Panc1 (cell line): ENCODE data around the gene C22orf42. TPM values are rescaled to one million over a fixed set of nuclear protein-coding genes. Genes with fewer than 3 reads are reported as not detected.

Source experiments
- ATAC-seq: fragments of 200-7000 bp; cut with Tn5 transposase; 2 replicates; pipeline ENCODE4 v1.9.1; 2020; ENCODE audit warnings: mild to moderate bottlenecking, moderate library complexity
- BruUV-seq: library from RNA; stranded (reverse); fragments of 400-500 nt; replicated peaks from 2 replicates; lab custom pipeline; 2021; lab: Mats Ljungman, UMichigan
- CTCF ChIA-PET: fragments of 300-600 bp; sonication (Branson Sonifier 250); formaldehyde crosslinking; loops from one replicate; lab custom pipeline; 2022; ENCODE audit warnings: antibody characterized with exemption; lab: Charles Lee
- POLR2A ChIA-PET: fragments of 300-600 bp; sonication (Branson Sonifier 250); formaldehyde crosslinking; loops from one replicate; lab custom pipeline; 2022; ENCODE audit warnings: antibody characterized with exemption; lab: Charles Lee
- DNase-seq: peaks from one replicate; pipeline ENCODE4 v3.0.0-alpha.2; 2010; ENCODE audit warnings: low read depth, low spot score
- H3K27ac ChIP-seq: 2 replicates; pipeline ENCODE4 v1.5.1; 2011; ENCODE audit warnings: mild to moderate bottlenecking, low read length, inconsistent platforms
- H3K27me3 ChIP-seq: fragments of 200-500 bp; sonication (Bioruptor generic); 2 replicates; pipeline ENCODE4 v1.6.0; 2014; ENCODE audit warnings: low read length, inconsistent platforms; ENCODE audit not compliant: control insufficient read depth, insufficient read depth
- H3K36me3 ChIP-seq: fragments of 200-500 bp; sonication (Bioruptor generic); 2 replicates; pipeline ENCODE4 v1.5.1; 2014; ENCODE audit warnings: inconsistent platforms, mild to moderate bottlenecking, low read length, moderate library complexity; ENCODE audit not compliant: control insufficient read depth, insufficient read depth
- H3K4me1 ChIP-seq: 2 replicates; pipeline ENCODE4 v1.5.1; 2011; ENCODE audit warnings: inconsistent platforms, mild to moderate bottlenecking, low read length, moderate library complexity; ENCODE audit not compliant: control insufficient read depth, insufficient read depth
- H3K4me3 ChIP-seq, 2 experiments: 2 replicates each; pipeline ENCODE4 v1.5.1; 2011 to 2012; ENCODE audit warnings: low read depth in 2 of 2, low read length in 2 of 2, mild to moderate bottlenecking in 2 of 2, inconsistent platforms in 1 of 2, moderate library complexity in 1 of 2
- H3K9me3 ChIP-seq: fragments of 200-500 bp; sonication (Bioruptor generic); 2 replicates; pipeline ENCODE4 v1.5.1; 2014; ENCODE audit warnings: low read depth, mild to moderate bottlenecking, inconsistent platforms, low read length, moderate library complexity; ENCODE audit not compliant: control insufficient read depth, insufficient read depth
- CTCF ChIP-seq: fragments of 450-650 bp; IDR thresholded peaks from 2 replicates; pipeline ENCODE4 v1.5.1; 2017; ENCODE audit warnings: mild to moderate bottlenecking
- POLR2AphosphoS5 ChIP-seq: IDR thresholded peaks from 2 replicates; pipeline ENCODE4 v1.6.1; 2012; ENCODE audit warnings: mild to moderate bottlenecking, low read depth, low read length, moderate library complexity
- REST ChIP-seq, 2 experiments: IDR thresholded peaks; 2 replicates each; pipeline ENCODE4 v1.6.1; 2011 to 2012; ENCODE audit warnings: low read depth in 2 of 2, control low read depth in 1 of 2, low read length in 1 of 2, mild to moderate bottlenecking in 1 of 2, moderate library complexity in 1 of 2; ENCODE audit not compliant: insufficient read depth in 1 of 2
- SIN3A ChIP-seq: IDR thresholded peaks from 2 replicates; pipeline ENCODE4 v1.6.1; 2012; ENCODE audit warnings: low read depth, mild to moderate bottlenecking, low read length, moderate library complexity, borderline replicate concordance; ENCODE audit not compliant: insufficient read depth
- TCF7L2 ChIP-seq: IDR thresholded peaks from 2 replicates; pipeline ENCODE4 v1.6.1; 2011; ENCODE audit warnings: mild to moderate bottlenecking, low read depth, low read length, inconsistent platforms
- in situ Hi-C: cut with HindIII; loops from 2 replicates; pipeline ENCODE4 v1.10.0; 2016; ENCODE audit warnings: low sequenced_read_pairs, low pct_unique_long_range_greater_than_20kb
- intact Hi-C: fragments of 100-400 bp; cut with micrococcal nuclease; formaldehyde crosslinking; loops from one replicate; pipeline ENCODE4 v1.10.0; 2022; ENCODE audit not compliant: unreplicated experiment
- total RNA-seq: library from RNA; stranded (reverse); gene quantifications from one replicate; pipeline ENCODE4 v1.2.1, GENCODE V29; 2021; ENCODE audit not compliant: unreplicated experiment

The C22orf42 gene
- total RNA-seq, 1 experiment from 2014 or later = not detected

GRCh38 chr22:32122899-32123298, 36.2 kb downstream of the C22orf42 start:
- H3K27me3 ChIP-seq = no peaks in the 10 kb centered on the region
- ChIA-PET POLR2A (no interaction called here), CTCF (no interaction called here)
- H3K4me3 ChIP-seq = no peak overlapping the region
- no peaks in the 10 kb centered on the region for H3K36me3 ChIP-seq
- H3K27ac ChIP-seq = no peak overlapping the region
- H3K4me1 ChIP-seq = no peaks in the 10 kb centered on the region
- TF ChIP-seq POLR2AphosphoS5 (no peak), CTCF (no peak)
- ATAC-seq (no peak), DNase-seq (no peak)
- in situ Hi-C loops (no loop called here), intact Hi-C loops (no loop called here)
- BruUV-seq = no TSS peak
- no peaks in the 10 kb centered on the region for H3K9me3 ChIP-seq

GRCh38 chr22:32120603-32121002, 38.5 kb downstream of the C22orf42 start:
- no peaks in the 10 kb centered on the region for H3K36me3 ChIP-seq
- no peak overlapping the region for H3K27ac ChIP-seq
- intact Hi-C loops (no loop called here), in situ Hi-C loops (no loop called here)
- no peak for ATAC-seq
- no peaks in the 10 kb centered on the region for H3K9me3 ChIP-seq
- no peaks in the 10 kb centered on the region for H3K27me3 ChIP-seq
- TF ChIP-seq CTCF (no peak), TCF7L2 (no peak), SIN3A (no peak), POLR2AphosphoS5 (no peak), REST (IDR thresholded peaks at IDR 0.05; ENCODE audit: insufficient read depth in 1 of 2, low read depth in 2 of 2, low read length in 1 of 2) (no peak)
- no peak overlapping the region for H3K4me3 ChIP-seq
- H3K4me1 ChIP-seq = no peaks in the 10 kb centered on the region
- DNase-seq = no peak
- CTCF ChIA-PET = no interaction called here
- BruUV-seq = no TSS peak
- POLR2A ChIA-PET = no interaction called here
